Kidney epithelial cell (primary cell): Measurements from ENCODE around the gene NUCKS1. TPM values are rescaled to one million over a fixed set of nuclear protein-coding genes. Genes with fewer than 3 reads are reported as not detected.

Experiments used
- DNase-seq: peaks from one replicate; pipeline ENCODE4 v3.0.0-alpha.2; 2010; ENCODE audit warnings: low read depth
- H3K27me3 ChIP-seq: 2 replicates; pipeline ENCODE4 v1.6.0; 2011; ENCODE audit warnings: low read length; ENCODE audit not compliant: control insufficient read depth, insufficient read depth
- H3K36me3 ChIP-seq: 2 replicates; pipeline ENCODE4 v1.5.1; 2011; ENCODE audit warnings: low read length; ENCODE audit not compliant: control insufficient read depth, insufficient read depth
- H3K4me3 ChIP-seq: 2 replicates; pipeline ENCODE4 v1.5.1; 2011; ENCODE audit warnings: low read depth, mild to moderate bottlenecking, control low read depth, low read length
- total RNA-seq: library from RNA; depleted of rRNA; stranded (reverse); fragments of >200 nt; gene quantifications from 2 replicates; pipeline ENCODE4 v1.2.3, GENCODE V29; 2015
- TF ChIP-seq, protein P1 (sequence below): IDR thresholded peaks from 2 replicates; pipeline ENCODE4 v1.5.1; 2011; ENCODE audit warnings: mild to moderate bottlenecking, moderate library complexity, low read length, control low read depth, inconsistent platforms; ENCODE audit not compliant: insufficient read depth, poor library complexity, severe bottlenecking

Gene NUCKS1
- total RNA-seq, 1 donor from 2014 or later: 72.6 TPM

DNA sequence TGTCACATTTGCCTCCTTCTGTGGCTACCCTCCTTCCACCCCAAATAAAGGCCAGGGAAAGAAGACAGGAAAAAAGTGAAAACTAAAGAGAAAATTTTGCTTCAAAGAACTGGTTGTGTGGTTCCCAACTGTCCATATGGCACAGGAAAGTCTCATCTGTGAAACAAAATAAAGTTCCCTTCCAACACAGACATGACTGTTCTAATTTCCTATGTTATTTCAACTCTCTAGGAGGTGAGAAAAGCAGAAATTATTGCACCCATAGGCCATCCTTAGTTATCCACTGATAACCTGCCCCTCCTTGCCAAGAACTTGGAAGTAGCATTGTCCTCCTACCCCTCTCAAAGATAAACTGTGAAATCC is 33.4 kb upstream of the NUCKS1 start:
- no peaks in the 10 kb centered on the region for H3K36me3 ChIP-seq
- TF ChIP-seq, protein P1, sequence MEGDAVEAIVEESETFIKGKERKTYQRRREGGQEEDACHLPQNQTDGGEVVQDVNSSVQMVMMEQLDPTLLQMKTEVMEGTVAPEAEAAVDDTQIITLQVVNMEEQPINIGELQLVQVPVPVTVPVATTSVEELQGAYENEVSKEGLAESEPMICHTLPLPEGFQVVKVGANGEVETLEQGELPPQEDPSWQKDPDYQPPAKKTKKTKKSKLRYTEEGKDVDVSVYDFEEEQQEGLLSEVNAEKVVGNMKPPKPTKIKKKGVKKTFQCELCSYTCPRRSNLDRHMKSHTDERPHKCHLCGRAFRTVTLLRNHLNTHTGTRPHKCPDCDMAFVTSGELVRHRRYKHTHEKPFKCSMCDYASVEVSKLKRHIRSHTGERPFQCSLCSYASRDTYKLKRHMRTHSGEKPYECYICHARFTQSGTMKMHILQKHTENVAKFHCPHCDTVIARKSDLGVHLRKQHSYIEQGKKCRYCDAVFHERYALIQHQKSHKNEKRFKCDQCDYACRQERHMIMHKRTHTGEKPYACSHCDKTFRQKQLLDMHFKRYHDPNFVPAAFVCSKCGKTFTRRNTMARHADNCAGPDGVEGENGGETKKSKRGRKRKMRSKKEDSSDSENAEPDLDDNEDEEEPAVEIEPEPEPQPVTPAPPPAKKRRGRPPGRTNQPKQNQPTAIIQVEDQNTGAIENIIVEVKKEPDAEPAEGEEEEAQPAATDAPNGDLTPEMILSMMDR: no peak
- H3K27me3 ChIP-seq: no peaks in the 10 kb centered on the region
- H3K4me3 ChIP-seq: no peak overlapping the region
- DNase-seq: no peak

DNA sequence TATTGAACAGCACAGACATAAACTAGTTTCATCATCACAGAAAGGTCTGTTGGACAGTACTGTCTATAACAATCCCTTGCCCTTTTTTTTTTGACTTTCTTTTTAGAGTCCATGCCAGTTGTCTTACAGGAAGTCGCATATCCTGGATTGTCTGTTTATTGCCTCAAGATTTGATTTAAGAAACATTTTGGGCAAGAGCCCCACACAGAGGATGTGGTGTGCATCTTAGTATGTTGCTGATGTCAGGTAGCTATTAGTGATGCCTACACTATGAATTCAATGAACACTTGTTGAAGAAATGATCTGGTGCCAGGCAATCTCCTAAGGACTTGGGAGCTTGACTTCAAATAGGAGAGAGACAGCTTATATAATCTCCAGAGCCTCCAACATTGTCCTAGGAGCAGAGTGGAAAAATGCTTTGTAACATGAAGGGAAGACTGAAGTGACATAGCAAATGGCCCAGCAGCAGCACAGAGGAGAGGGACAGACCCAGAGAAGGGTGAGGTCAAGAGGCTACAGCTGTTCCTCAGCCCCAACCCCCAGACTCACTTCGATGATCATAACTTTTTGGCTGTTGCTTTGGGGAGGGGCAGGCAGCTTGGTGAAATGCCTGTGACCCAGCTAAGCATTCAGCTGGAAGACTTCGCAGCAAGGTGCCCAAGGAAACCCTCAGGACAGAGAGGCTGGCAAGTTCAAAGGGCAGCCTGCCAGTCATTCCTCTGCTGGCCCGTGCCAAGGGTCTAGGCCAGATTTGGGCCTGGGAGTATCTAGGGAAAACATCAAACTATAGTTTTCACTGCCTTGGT is 32.8 kb upstream of the NUCKS1 start:
- H3K27me3 ChIP-seq: no peaks in the 10 kb centered on the region
- H3K36me3 ChIP-seq: no peaks in the 10 kb centered on the region
- TF ChIP-seq, protein P1: no peak
- DNase-seq: no peak
- no peak overlapping the region for H3K4me3 ChIP-seq

DNA sequence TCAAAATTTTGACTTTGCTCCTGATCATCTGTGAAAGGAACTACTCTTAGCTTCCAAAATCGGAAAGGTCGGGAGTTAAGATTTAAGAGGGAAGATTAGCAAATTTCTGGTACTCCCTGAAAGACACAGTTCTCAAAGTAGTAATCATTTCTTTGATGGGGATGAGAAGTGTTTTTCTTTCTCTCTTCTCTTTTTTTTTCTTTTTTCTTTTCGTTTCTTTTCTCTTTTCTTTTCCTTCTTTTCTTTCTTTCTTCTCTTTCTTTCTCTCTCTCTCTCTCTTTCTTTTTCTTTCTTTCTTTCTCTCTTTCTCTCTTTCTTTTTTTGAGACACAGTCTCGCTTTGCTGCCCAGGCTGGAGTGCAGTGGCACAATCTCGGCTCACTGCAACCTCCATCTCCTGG is 30.4 kb upstream of the NUCKS1 start:
- Histone ChIP-seq H3K27me3 (no peaks in the 10 kb centered on the region), H3K4me3 (no peak overlapping the region), H3K36me3 (no peaks in the 10 kb centered on the region)
- TF ChIP-seq, protein P1: no peak
- DNase-seq: no peak

DNA sequence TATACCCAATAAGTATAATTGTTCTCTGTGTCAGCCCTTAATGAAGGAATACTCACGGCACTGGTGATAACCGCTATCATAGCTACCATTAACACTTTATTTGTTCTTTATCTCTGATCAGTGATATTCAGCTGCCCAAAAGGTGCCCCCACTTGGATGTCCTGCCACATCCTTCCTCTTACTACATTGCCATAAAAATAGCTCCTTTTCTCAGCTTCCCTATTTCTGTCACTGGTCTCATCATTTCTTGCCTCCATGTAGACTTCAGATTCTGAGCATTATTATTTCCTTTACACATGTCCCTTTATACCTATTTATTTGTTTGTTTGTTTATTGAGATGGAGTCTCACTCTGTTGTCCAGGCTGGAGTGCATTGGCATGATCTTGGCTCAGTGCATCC is 28.0 kb upstream of the NUCKS1 start:
- DNase-seq: no peak
- no peaks in the 10 kb centered on the region for H3K27me3 ChIP-seq
- TF ChIP-seq, protein P1: no peak
- no peak overlapping the region for H3K4me3 ChIP-seq
- H3K36me3 ChIP-seq: no peaks in the 10 kb centered on the region

DNA sequence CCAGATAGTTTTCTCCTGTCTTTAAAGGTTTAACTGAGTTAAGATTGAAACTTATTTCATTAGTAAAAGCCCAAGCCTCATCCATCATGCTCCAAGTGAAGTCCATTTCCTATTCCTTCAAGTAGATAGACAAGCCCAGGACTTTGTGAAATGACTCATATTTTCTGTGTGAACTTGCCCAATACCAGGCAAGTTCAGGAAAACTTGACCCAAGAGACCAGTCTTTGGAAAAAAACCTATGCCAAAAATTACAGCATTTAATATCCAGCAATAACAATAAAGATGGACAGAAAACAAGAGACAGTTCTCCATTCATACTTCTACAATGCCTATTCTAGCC is 25.7 kb upstream of the NUCKS1 start:
- Histone ChIP-seq H3K4me3 (peak overlapping the region; percentile 93), H3K27me3 (no peaks in the 10 kb centered on the region), H3K36me3 (no peaks in the 10 kb centered on the region)
- TF ChIP-seq, protein P1: no peak
- no peak for DNase-seq

DNA sequence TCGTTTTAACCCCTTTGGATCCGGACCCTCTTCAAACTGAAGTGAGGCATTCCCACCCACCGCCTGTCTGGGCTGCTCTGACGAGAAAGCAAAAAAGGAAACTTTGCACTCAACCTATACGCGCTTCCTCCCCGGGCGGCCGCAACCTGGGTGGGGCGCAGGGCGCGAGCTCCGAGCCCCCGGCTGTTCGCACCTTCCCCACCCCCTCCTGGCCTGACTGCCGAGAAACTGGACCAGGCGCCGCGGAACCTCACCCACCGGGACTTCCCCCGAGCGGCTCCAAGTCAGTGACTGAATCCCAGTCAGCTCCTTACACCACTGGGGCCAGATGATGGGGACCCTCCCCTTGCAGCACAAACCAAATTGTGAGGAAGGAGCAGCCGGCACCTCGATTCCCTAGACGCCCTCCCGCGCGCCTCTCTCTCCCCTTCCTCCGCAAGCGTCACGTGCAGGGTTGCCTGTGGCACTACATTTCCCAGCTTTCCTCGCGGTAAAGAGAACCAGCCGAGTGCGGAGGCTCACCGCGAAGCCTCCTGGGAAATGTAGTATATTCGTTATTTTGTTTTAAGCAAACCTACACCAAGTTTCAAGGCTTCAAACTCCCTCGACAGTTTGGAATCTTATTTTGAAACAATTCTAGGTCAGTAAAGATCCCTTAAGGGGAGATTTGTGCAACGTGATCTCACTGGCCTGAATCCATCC is 25.2 kb upstream of the NUCKS1 start, which contains the start of gene RAB29:
Gene RAB29, minus strand, starts transcription at position 468 of the 702 bp plus-strand sequence. CDS start 526 bp downstream, outside the sequence.
- no peak for DNase-seq
- TF ChIP-seq, protein P1: no peak
- H3K36me3 ChIP-seq: no peaks in the 10 kb centered on the region
- H3K27me3 ChIP-seq: no peaks in the 10 kb centered on the region
- H3K4me3 ChIP-seq: peak within 1 kb of the TSS; percentile 93
